Embryonic facial prominence (tissue), 1 donor: ENCODE results near the gene HEPH.
"Not testable (repeated sequence)": the region's sequence is repeated elsewhere in the genome, so short reads cannot be mapped to it uniquely, and the experiment has no call there.

Experiments
- DNase-seq: peaks from one replicate; pipeline ENCODE4 v3.0.0-alpha.2; 2016; ENCODE audit errors: extremely low spot score

The HEPH gene

GRCh38 chrX:66163849-66164411 lies at the start of gene HEPH:
HEPH (plus strand) TSS chrX:66164247; CDS start chrX:66170571, 6,324 bp downstream.
- DNase-seq: no peak

- not testable (repeated sequence) for DNase-seq
These were observed 45.3 kb upstream of the HEPH start for GRCh38 chrX:66118722-66119121.

GRCh38 chrX:66121354-66121753 lies 42.7 kb upstream of the HEPH start:
- not testable (repeated sequence) for DNase-seq

DNA sequence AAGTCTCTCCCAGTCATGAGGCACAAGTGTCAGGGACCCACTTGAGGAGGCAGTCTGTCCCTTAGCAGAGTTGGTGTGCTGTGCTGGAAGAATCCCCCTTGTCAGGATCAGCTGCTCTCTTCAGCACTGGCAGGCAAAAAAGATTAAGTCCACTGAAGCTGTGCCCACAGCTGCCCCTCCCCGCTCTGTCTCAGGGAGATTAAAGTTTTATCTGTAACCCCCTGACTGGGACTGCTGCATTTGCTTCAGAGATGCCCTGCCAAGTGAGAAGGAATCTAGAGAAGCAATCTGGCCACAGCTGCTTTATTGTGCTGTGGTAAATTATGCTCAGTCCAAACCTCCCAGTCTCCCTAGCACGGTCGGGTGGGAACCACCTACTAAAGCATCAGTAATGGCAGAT lies 37.4 kb upstream of the HEPH start:
- DNase-seq: no peak

DNA sequence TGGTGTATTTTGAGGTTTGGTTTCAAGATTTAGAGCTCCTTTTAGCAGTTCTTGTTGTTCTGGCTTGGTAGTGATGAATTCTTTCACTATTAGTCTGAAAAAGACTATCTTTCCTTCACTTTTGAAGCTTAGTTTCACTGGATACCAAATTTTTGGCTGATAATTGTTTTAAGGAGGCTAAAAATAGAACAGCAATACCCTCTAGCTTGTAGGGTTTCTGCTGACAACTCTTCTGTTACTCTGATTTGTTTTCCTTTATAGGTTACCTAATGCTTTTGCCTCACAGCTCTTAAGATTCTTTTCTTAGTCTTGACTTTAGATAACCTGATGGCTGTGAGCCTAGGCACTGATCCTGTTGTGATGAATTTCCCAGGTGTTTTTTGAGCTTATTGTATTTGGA lies 33.6 kb upstream of the HEPH start:
- no peak for DNase-seq

- DNase-seq: not testable (repeated sequence)
These were observed 28.8 kb upstream of the HEPH start for GRCh38 chrX:66135284-66135683.

DNA sequence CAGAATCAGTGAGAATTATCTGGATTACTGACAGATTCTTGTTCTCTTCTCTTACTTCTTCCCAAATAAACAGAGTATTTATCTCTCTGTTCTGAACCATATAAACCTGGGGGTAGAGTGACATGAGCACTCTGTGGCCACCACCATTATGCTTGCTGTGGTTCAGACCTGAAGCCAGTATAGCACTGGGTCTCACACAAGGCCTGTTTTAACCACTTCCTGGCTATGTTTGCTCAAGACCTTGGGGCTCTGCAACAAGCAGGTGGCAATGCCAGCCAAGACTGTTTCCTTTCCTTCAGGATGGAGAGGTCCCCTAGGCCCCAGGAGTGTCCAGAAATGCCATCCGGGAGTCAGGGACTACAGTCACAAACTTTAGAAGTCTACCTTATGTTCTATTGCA lies 21.7 kb upstream of the HEPH start:
- no peak for DNase-seq

GRCh38 chrX:66144258-66144657 lies 19.8 kb upstream of the HEPH start:
- no peak for DNase-seq

DNA sequence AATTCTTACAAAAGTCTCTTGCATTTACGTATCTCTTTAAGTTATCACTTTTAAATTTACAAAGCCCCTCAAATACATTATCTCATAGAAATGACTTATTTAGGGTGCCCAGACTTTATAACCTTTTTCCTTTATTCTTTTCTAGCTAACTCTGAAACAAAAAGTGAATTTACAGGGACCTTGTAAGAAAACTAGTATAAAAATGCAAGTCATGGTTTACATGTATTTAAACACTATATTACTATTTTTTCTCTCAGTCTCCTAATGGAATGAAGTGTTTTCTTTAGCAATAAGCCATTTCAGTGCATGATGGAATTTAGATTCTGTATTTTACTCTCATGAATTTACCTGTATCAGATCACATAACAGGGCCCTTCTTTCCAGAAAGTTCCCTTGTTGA lies 14.5 kb upstream of the HEPH start:
- DNase-seq: no peak

DNA sequence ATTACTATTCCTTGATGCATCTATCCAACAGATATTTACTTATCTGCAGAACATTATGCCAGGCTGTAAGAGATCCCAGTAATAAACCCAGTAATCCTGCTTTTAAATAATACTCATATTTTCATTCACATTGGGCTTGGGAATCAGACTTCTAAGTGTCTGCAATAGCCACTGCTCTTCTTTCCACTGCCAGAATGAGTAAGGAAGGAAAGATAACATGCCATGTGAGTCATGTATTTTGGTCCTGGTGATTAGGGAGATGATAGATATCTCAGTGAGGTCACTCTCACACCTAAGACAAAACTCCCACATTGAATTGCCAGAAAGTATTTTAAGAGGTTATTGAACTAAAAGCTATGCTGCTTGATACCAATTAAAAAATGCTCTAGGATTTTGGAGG lies 13.9 kb upstream of the HEPH start:
- no peak for DNase-seq

DNA sequence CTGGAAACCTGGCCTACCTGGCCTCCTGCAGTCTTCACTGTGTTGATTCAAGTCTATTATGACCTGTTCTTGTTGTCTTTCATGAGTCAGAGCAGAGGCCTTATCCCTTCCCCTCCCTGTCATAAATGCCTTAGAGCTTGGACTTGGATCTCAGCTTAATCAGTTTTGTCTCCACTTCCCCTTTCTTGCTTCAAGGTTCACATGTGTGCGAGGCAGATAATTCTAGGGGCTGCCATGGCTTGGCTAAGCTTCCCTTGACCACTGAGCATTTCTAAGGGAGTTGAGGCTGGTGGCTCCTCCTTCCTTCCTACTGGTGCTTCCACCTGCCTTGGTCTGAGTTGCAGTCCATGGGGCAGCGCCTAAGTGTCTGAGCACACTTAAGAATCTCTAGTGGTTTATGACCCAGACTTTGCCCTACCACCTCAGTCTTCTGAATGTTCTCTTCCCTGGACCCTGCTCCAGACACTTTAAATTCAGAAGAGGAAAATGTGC lies 1.7 kb upstream of the HEPH start:
- no peak for DNase-seq

GRCh38 chrX:66163447-66163846 lies 600 bp upstream of the HEPH start:
- DNase-seq: no peak

GRCh38 chrX:66164470-66164869 lies 423 bp downstream of the HEPH start:
- no peak for DNase-seq

DNA sequence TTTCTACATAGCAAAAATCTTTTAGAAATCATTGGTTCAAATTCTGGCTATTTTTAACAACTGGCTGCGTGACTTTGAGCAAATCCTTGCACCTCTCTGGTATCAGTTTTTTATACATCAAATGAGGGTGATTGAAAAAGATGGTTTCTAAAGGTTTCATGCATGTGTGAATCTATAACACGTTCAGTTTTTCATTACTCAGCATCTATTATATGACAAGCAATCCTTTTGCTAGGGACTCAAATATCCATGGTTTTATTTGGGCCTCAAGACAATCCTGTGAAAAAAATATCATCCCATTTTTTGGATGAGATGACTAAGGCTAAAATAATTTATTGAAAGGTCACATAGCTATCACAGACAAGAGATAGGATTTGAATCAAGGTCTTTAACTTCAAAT lies 884 bp downstream of the HEPH start:
- no peak for DNase-seq

DNA sequence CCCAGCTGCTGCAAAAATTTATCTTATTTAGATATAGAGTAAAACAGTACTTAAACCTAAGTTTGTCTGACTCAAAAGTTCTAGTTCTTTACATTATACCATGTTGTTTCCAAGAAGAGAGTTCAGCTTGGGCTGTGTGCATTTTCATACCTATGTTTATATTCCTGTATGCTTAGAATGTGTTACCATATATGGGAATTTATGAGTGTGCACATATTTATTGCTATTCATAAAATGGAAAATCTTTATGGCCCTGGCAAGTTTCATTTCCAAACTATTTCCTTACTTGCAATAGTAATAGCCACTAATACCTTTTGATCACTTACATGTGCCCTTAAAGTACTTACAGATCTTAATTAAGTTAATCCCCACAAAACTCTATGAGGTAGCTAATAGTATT lies 2.6 kb downstream of the HEPH start:
- DNase-seq: no peak

DNA sequence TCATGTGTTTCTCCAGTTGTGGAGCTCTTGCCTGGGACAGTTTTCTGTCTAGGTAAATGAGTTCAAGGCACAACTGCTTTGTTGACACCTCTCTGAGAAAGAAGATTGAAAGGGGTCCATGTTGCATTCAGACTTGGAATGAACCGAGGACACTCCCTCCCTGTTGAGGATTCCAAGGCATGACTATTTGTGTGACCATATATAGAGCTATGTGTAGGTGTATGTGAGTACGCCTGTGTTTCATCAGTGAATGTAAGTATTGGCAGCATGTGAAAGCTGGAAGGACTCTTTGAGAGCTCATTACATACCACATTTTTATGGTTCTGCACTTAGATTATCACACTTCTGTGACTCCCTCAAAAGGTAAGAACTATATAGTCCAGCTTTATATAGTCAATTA lies 3.4 kb downstream of the HEPH start:
- DNase-seq: no peak

- no peak for DNase-seq
These were observed 12.1 kb downstream of the HEPH start for GRCh38 chrX:66176134-66176533.

- no peak for DNase-seq
These were observed 27.5 kb downstream of the HEPH start for GRCh38 chrX:66191563-66191962.

DNA sequence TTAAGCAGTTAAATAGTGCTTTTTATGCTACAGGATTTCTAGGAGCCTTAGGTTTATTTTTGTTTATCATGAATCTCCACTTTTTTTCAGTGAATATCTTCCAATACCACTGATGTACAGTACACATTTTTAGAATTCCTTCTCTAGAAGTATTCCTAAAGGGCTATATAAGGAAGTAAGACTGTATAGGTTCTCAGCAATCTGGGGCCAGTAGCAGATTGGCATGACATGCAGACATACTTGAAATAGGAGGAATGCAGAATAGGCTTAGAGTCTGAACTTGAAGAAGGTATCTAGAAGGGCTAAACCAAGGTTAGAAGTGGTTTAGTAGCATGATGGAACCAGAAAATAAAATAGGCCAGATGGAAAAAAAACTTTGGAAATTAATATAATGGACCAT lies 29.8 kb downstream of the HEPH start:
- DNase-seq: no peak

DNA sequence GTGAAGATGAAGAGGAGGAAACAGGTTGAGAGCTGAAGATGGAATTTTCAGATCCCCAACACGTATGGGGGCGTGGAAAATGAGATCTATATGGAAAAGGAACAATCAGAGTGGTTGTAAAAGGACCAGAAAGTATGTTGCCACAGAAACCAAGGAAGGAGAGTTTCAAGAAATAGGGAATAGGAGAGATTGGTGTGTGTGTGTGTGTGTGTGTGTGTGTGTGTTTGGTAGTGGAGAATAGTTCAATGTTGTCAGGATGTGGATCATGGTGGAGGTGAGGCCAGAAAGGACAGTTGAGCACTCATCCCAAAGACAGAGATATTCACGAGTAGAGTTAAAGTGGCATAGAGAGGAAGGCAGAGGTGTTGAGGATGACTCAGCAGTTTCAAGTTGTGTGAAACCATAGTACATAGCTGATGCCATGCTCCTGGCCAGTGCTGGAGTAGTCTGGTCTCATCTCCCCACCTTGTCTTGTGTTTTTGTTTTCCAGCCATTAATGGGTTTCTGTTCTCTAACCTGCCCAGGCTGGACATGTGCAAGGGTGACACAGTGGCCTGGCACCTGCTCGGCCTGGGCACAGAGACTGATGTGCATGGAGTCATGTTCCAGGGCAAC lies 36.1 kb downstream of the HEPH start:
- no peak for DNase-seq

- DNase-seq: no peak
These were observed 37.1 kb downstream of the HEPH start for GRCh38 chrX:66200855-66201795.

GRCh38 chrX:66203114-66203513 lies 39.1 kb downstream of the HEPH start:
- DNase-seq: no peak

DNA sequence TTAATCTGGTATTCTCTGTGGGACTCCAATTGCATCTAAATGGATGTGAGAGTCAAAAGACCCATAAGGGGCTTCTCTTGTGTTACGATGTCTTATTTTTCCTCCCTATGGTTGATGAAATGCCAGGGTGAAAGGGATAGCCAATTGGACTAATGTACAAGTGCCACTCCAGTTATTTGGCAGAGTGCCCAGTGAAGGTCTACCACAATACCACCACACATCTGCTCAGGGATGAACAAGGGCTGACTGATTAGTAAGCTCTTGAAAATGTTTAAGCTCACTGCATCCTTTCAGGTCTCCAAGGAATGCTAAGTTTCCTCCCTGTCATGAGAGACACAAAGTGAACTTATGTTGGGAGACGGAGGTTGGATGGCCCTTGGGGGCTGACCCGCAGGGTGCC lies 57.8 kb downstream of the HEPH start:
- no peak for DNase-seq
